A549 (cell line): ENCODE measurements around the gene TSPEAR. TPM values are rescaled to one million over a fixed set of nuclear protein-coding genes. Genes with fewer than 3 reads are reported as not detected.

Experiments used
- ATAC-seq, 2 experiments: fragments of 200-7000 bp in 1 of 2; fragments of >200 bp in 1 of 2; cut with Nextera tagmentation in 1 of 2; cut with Tn5 transposase in 1 of 2; 3 replicates each; pipeline versions ENCODE4 v1.8.0 to v1.9.1; 2018 to 2020; ENCODE audit warnings: mild to moderate bottlenecking in 1 of 2, moderate library complexity in 1 of 2
- CTCF ChIA-PET: fragments of 300-600 bp; sonication (Branson Sonifier 250); formaldehyde crosslinking; extraction: SDS; loops from one replicate; lab custom pipeline; 2021; ENCODE audit warnings: antibody characterized with exemption, inconsistent platforms; lab: Yijun Ruan, JAX
- POLR2A ChIA-PET: fragments of 350-600 bp; formaldehyde crosslinking; extraction: SDS; loops from one replicate; lab custom pipeline; 2021; ENCODE audit warnings: antibody characterized with exemption, inconsistent platforms; lab: Yijun Ruan, JAX
- DNase-seq, 2 experiments: peaks; one replicate each; pipeline versions ENCODE4 v3.0.0 to v3.0.0-alpha.2; 2011 to 2016; ENCODE audit warnings: low read depth in 1 of 2, low spot score in 1 of 2
- FAIRE-seq: peaks from 2 replicates; lab custom pipeline; 2011; peaks lifted over from hg19 to GRCh38; lab: Jason Lieb, UNC
- H3K27ac ChIP-seq, 2 experiments: fragments of >200 bp; sonication (Bioruptor Twin); formaldehyde crosslinking; 3 replicates each; pipeline ENCODE4 v1.5.1; 2016 to 2017
- H3K4me1 ChIP-seq: fragments of >200 bp; sonication (Bioruptor Twin); formaldehyde crosslinking; 3 replicates; pipeline ENCODE4 v1.6.1; 2016
- H3K4me2 ChIP-seq: fragments of >200 bp; sonication (Bioruptor Twin); formaldehyde crosslinking; 3 replicates; pipeline ENCODE4 v1.6.1; 2016
- H3K4me3 ChIP-seq: fragments of >200 bp; sonication (Bioruptor Twin); formaldehyde crosslinking; 3 replicates; pipeline ENCODE4 v1.5.1; 2016
- H3K9me3 ChIP-seq: fragments of >200 bp; sonication (Bioruptor Twin); formaldehyde crosslinking; 3 replicates; pipeline ENCODE4 v1.6.1; 2016
- BHLHE40 ChIP-seq: IDR thresholded peaks from 2 replicates; pipeline ENCODE4 v1.6.1; 2012; ENCODE audit warnings: low read depth, low read length, inconsistent platforms
- CEBPB ChIP-seq, 2 experiments: fragments of >200 bp in 1 of 2; sonication (Bioruptor Twin) in 1 of 2; formaldehyde crosslinking in 1 of 2; IDR thresholded peaks; 2 replicates each; pipeline ENCODE4 v1.6.1; 2012 to 2016
- CHD2 ChIP-seq: fragments of 150-350 bp; IDR thresholded peaks from 2 replicates; pipeline ENCODE4 v1.6.1; 2014; ENCODE audit warnings: low read length; ENCODE audit not compliant: partially characterized antibody
- ELK1 ChIP-seq: fragments of 150-350 bp; IDR thresholded peaks from 2 replicates; pipeline ENCODE4 v1.6.1; 2014; ENCODE audit warnings: low read depth, mild to moderate bottlenecking, low read length
- EP300 ChIP-seq, 2 experiments: fragments of >200 bp; sonication (Bioruptor Twin); formaldehyde crosslinking; IDR thresholded peaks; 2 replicates in 1 of 2; 3 replicates in 1 of 2; pipeline ENCODE4 v1.6.1; 2016 to 2017
- FOSL2 ChIP-seq, 2 experiments: fragments of 450-650 bp in 1 of 2; fragments of >200 bp in 1 of 2; sonication (Bioruptor Twin) in 1 of 2; formaldehyde crosslinking; IDR thresholded peaks; 2 replicates each; pipeline versions ENCODE4 v1.5.0 to v1.6.1; 2016 to 2020; ENCODE audit warnings: mild to moderate bottlenecking in 1 of 2, moderate library complexity in 1 of 2
- HDAC2 ChIP-seq: fragments of 200-600 bp; sonication (generic); IDR thresholded peaks from 2 replicates; pipeline ENCODE4 v1.6.1; 2016
- HES2 ChIP-seq: fragments of >200 bp; sonication (Bioruptor Twin); formaldehyde crosslinking; IDR thresholded peaks from 2 replicates; pipeline ENCODE4 v1.6.1; 2016
- HEYL ChIP-seq: fragments of 250-450 bp; sonication (Bioruptor Pico); IDR thresholded peaks from 2 replicates; pipeline ENCODE4 v1.8.0; 2021; ENCODE audit warnings: mild to moderate bottlenecking, moderate library complexity
- HMGXB4 ChIP-seq: fragments of 250-450 bp; sonication (Bioruptor Pico); IDR thresholded peaks from 2 replicates; pipeline ENCODE4 v1.5.0; 2021; ENCODE audit warnings: mild to moderate bottlenecking, moderate library complexity, borderline replicate concordance
- MAX ChIP-seq: IDR thresholded peaks from 2 replicates; pipeline ENCODE4 v1.6.1; 2012
- MAZ ChIP-seq: fragments of 150-350 bp; IDR thresholded peaks from 2 replicates; pipeline ENCODE4 v1.6.1; 2014; ENCODE audit warnings: antibody characterized with exemption, low read depth, low read length, borderline replicate concordance
- POLR2A ChIP-seq: IDR thresholded peaks from 2 replicates; pipeline ENCODE4 v1.6.1; 2012; ENCODE audit warnings: mild to moderate bottlenecking, low read length
- RAD21 ChIP-seq, 2 experiments: fragments of >200 bp in 1 of 2; sonication (Bioruptor Twin) in 1 of 2; formaldehyde crosslinking in 1 of 2; IDR thresholded peaks in 1 of 2; conservative IDR thresholded peaks in 1 of 2; 2 replicates in 1 of 2; 3 replicates in 1 of 2; pipeline ENCODE4 v1.6.1; 2012 to 2018; ENCODE audit warnings: inconsistent platforms in 1 of 2
- RNF2 ChIP-seq: fragments of 200-600 bp; sonication (generic); IDR thresholded peaks from 2 replicates; pipeline ENCODE4 v1.6.1; 2016; ENCODE audit warnings: low read depth, mild to moderate bottlenecking, antibody characterized with exemption, moderate library complexity, borderline replicate concordance
- SMC3 ChIP-seq: fragments of >200 bp; sonication (Bioruptor Twin); formaldehyde crosslinking; IDR thresholded peaks from 3 replicates; pipeline ENCODE4 v1.6.1; 2018; ENCODE audit warnings: inconsistent platforms
- SREBF2 ChIP-seq: fragments of 450-650 bp; IDR thresholded peaks from 2 replicates; pipeline ENCODE4 v1.6.1; 2014; ENCODE audit warnings: mild to moderate bottlenecking, moderate library complexity
- ZC3H11A ChIP-seq: fragments of 450-650 bp; IDR thresholded peaks from 2 replicates; pipeline ENCODE4 v1.6.1; 2014; ENCODE audit warnings: antibody characterized with exemption, mild to moderate bottlenecking
- ZFP36 ChIP-seq: fragments of 450-650 bp; IDR thresholded peaks from 2 replicates; pipeline ENCODE4 v1.6.1; 2014; ENCODE audit warnings: borderline replicate concordance; ENCODE audit not compliant: partially characterized antibody
- ZNF302 ChIP-seq: fragments of 250-450 bp; sonication (Bioruptor Pico); IDR thresholded peaks from 2 replicates; pipeline ENCODE4 v1.9.0; 2021; ENCODE audit warnings: inconsistent platforms, mild to moderate bottlenecking, moderate library complexity
- ZSCAN20 ChIP-seq: fragments of 250-450 bp; sonication (Bioruptor Pico); IDR thresholded peaks from 2 replicates; pipeline ENCODE4 v1.8.0; 2022; ENCODE audit warnings: mild to moderate bottlenecking, moderate library complexity
- WGBS: methylation state at CpG from one replicate; pipeline ENCODE4 v1.1.6; 2017; ENCODE audit errors: missing lambda C conversion rate; 5-methylcytosine and 5-hydroxymethylcytosine counted together
- polyA plus RNA-seq, 4 experiments: library from polyadenylated mRNA; depleted of rRNA in 3 of 4; stranded (reverse); fragments of >200 nt; fragmentation: RNase III in 1 of 4; extraction: RNeasy Plus Mini Kit Qiagen cat#74134 plus additional on column Dnase treatment in 1 of 4; gene quantifications; 2 replicates in 3 of 4; 3 replicates in 1 of 4; pipeline ENCODE4 v1.2.3, GENCODE V29; 2011 to 2017

TSPEAR gene
- polyA plus RNA-seq, 2 of the 4 experiments (the other 2 are of a cell fraction) = not detected

GRCh38 chr21:44529503-44530125 is 181.8 kb downstream of the TSPEAR start:
- CTCF ChIA-PET = no interaction called here

GRCh38 chr21:44529011-44529421 is 182.4 kb downstream of the TSPEAR start:
- Histone ChIP-seq H3K4me1 (no peaks in the 10 kb centered on the region), H3K27ac (no peak overlapping the region), H3K4me3 (no peak overlapping the region), H3K4me2 (no peak overlapping the region), H3K9me3 (no peaks in the 10 kb centered on the region)
- no peak for FAIRE-seq
- POLR2A ChIA-PET = no interaction called here
- no peak for TF ChIP-seq HDAC2
- no peak for TF ChIP-seq MAZ
- no peak for TF ChIP-seq HES2
- TF ChIP-seq RAD21 (conservative IDR thresholded peaks at IDR 0.05 in 1 of 2, IDR thresholded peaks at IDR 0.05 in 1 of 2) = no peak
- TF ChIP-seq SMC3 = no peak
- no peak for TF ChIP-seq EP300 (IDR thresholded peaks at IDR 0.05)
- TF ChIP-seq MAX = no peak
- TF ChIP-seq FOSL2 (IDR thresholded peaks at IDR 0.05) = no peak
- TF ChIP-seq FOSL2 (CRISPR knock-in tag; IDR thresholded peaks at IDR 0.05) = no peak
- TF ChIP-seq HMGXB4 (CRISPR knock-in tag) = no peak
- TF ChIP-seq BHLHE40 = no peak
- TF ChIP-seq ZC3H11A = no peak
- TF ChIP-seq SREBF2 = no peak
- no peak for TF ChIP-seq RNF2
- CTCF ChIA-PET = no interaction called here
- no peak for DNase-seq
- 54% methylated on average over 14 of the region's 17 CpGs for WGBS
- no peak for ATAC-seq

More at GRCh38 chr21:44529503-44530125, 181.8 kb downstream of the TSPEAR start:
- no peaks in the 10 kb centered on the region for H3K9me3 ChIP-seq
- POLR2A ChIA-PET = no interaction called here
- TF ChIP-seq POLR2A (no peak), ELK1 (no peak), MAZ (no peak), CEBPB (IDR thresholded peaks at IDR 0.05) (no peak), ZNF302 (CRISPR knock-in tag) (no peak), HEYL (no peak), CHD2 (no peak), ZFP36 (no peak)
- no peak overlapping the region for H3K4me3 ChIP-seq
- H3K4me2 ChIP-seq = no peak overlapping the region
- no peaks in the 10 kb centered on the region for H3K4me1 ChIP-seq
- 21% methylated on average over 6 of the region's 23 CpGs for WGBS
- no peak overlapping the region for H3K27ac ChIP-seq
- DNase-seq = no peak
- FAIRE-seq = no peak
- ATAC-seq = no peak

- no peak overlapping the region for H3K27ac ChIP-seq
- no peaks in the 10 kb centered on the region for H3K9me3 ChIP-seq
- ChIA-PET POLR2A (no interaction called here), CTCF (no interaction called here)
- WGBS = 92% methylated on average over 4 of the region's 10 CpGs
- DNase-seq = no peak
- H3K4me3 ChIP-seq = no peak overlapping the region
- TF ChIP-seq CEBPB (IDR thresholded peaks at IDR 0.05) (no peak), BHLHE40 (no peak), ZSCAN20 (CRISPR knock-in tag) (no peak), POLR2A (no peak), ZNF302 (CRISPR knock-in tag) (no peak), FOSL2 (IDR thresholded peaks at IDR 0.05) (no peak), FOSL2 (CRISPR knock-in tag; IDR thresholded peaks at IDR 0.05) (no peak)
- H3K4me2 ChIP-seq = no peak overlapping the region
- ATAC-seq = no peak
- H3K4me1 ChIP-seq = no peaks in the 10 kb centered on the region
- no peak for FAIRE-seq
Measured at GRCh38 chr21:44528634-44528995, 182.8 kb downstream of the TSPEAR start.
